ENCODE results near the gene GRIK2. TPM values are rescaled to one million over a fixed set of nuclear protein-coding genes. Genes with fewer than 3 reads are reported as not detected.

GRIK2 gene
- total and polyA plus RNA-seq, 2 donors (not counting 3 experiments of a cell fraction or from before 2014, with no cell fraction given): not detected

- H3K36me3 ChIP-seq (ENCODE audit: control insufficient read depth in 2 of 2, extremely low read depth in 1 of 2, insufficient read depth in 2 of 2, low read length in 2 of 2): no peaks in the 10 kb centered on the region
- ChIA-PET POLR2A (no interaction called here), CTCF (interaction anchor here (0.9 to 1.0 kb wide), 3 partner anchors 9 to 25 kb away, joined by 3 to 4 read pairs (median 4); no protein-coding TSS in a partner anchor)
- no peak overlapping the region for H2AFZ ChIP-seq (ENCODE audit: low read depth, low read length)
- H4K20me1 ChIP-seq (replicated peaks; ENCODE audit: control insufficient read depth, extremely low read depth, insufficient read depth, low read length): no peaks in the 10 kb centered on the region
- BruUV-seq (replicated peaks): no TSS peak
- TF ChIP-seq FOS (IDR thresholded peaks at IDR 0.05; ENCODE audit: borderline replicate concordance, insufficient read depth, low read length) (no peak), GATA2 (IDR thresholded peaks at IDR 0.05; ENCODE audit: insufficient read depth, insufficient read length, low read depth, low read length) (peak; percentile 63), JUN (IDR thresholded peaks at IDR 0.05; ENCODE audit: borderline replicate concordance, insufficient read depth, insufficient read length, low read depth) (no peak), CTCF (IDR thresholded peaks at IDR 0.05; ENCODE audit: extremely low read depth in 1 of 2, insufficient read depth in 1 of 2, low read depth in 1 of 2, low read length in 2 of 2) (no peak)
- no peaks in the 10 kb centered on the region for H3K27me3 ChIP-seq (ENCODE audit: control insufficient read depth in 2 of 2, insufficient read depth in 2 of 2, low read length in 2 of 2)
- no peak overlapping the region for H3K9ac ChIP-seq (replicated peaks; ENCODE audit: extremely low read depth, insufficient read depth, low read length)
- FAIRE-seq: peak; percentile 44
- no peak overlapping the region for H3K4me3 ChIP-seq (replicated peaks in 1 of 3; ENCODE audit: insufficient read depth in 1 of 3, low read depth in 1 of 3, low read length in 3 of 3)
- H3K4me2 ChIP-seq (ENCODE audit: insufficient read depth, low read length): peak overlapping the region; percentile 36
- H3K79me2 ChIP-seq (ENCODE audit: control insufficient read depth, insufficient read depth, low read length): no peaks in the 10 kb centered on the region
- peak; percentile 68 for DNase-seq (ENCODE audit: low read depth, low spot score)
- intact Hi-C loops (cut with micrococcal nuclease): loop anchor here (1.0 to 2.0 kb wide), 2 partner anchors 19 to 65 kb away; no protein-coding TSS in a partner anchor
- no peaks in the 10 kb centered on the region for H3K9me3 ChIP-seq (replicated peaks; ENCODE audit: control insufficient read depth, insufficient read depth, low read length)
- peaks cover 8% of the 10 kb centered on the region for H3K4me1 ChIP-seq (ENCODE audit: control insufficient read depth, extremely low read depth, insufficient read depth, low read length)
- dilution Hi-C loops (cut with MboI; ENCODE audit: extremely low pct_ligation_motif_present, low sequenced_read_pairs): no loop called here
- H3K9me1 ChIP-seq (replicated peaks; ENCODE audit: control insufficient read depth, extremely low read depth, insufficient read depth, low read length): no peaks in the 10 kb centered on the region
- H3K27ac ChIP-seq (ENCODE audit: insufficient read depth, low read depth, low read length): peak overlapping the region; percentile 26
Observed at GRCh38 chr6:101741474-101742171, 348.1 kb downstream of the GRIK2 start.

GRCh38 chr6:101747160-101747559, 353.7 kb downstream of the GRIK2 start:
- H3K9me1 ChIP-seq (replicated peaks; ENCODE audit: control insufficient read depth, extremely low read depth, insufficient read depth, low read length): no peaks in the 10 kb centered on the region
- H3K4me2 ChIP-seq (ENCODE audit: insufficient read depth, low read length): no peak overlapping the region
- no peak for TF ChIP-seq EZH2 (IDR thresholded peaks at IDR 0.05; ENCODE audit: borderline replicate concordance, low read depth, low read length, severe bottlenecking)
- TF ChIP-seq POLR2AphosphoS5 (IDR thresholded peaks at IDR 0.05; ENCODE audit: insufficient read depth, low read depth, low read length): no peak
- CTCF ChIA-PET: no interaction called here
- no peak overlapping the region for H3K4me3 ChIP-seq (replicated peaks in 1 of 3; ENCODE audit: insufficient read depth in 1 of 3, low read depth in 1 of 3, low read length in 3 of 3)
- no peak for DNase-seq (ENCODE audit: low read depth, low spot score)
- H3K36me3 ChIP-seq (ENCODE audit: control insufficient read depth in 2 of 2, extremely low read depth in 1 of 2, insufficient read depth in 2 of 2, low read length in 2 of 2): no peaks in the 10 kb centered on the region
- no peaks in the 10 kb centered on the region for H3K27me3 ChIP-seq (ENCODE audit: control insufficient read depth in 2 of 2, insufficient read depth in 2 of 2, low read length in 2 of 2)
- H3K27ac ChIP-seq (ENCODE audit: insufficient read depth, low read depth, low read length): no peak overlapping the region
- H4K20me1 ChIP-seq (replicated peaks; ENCODE audit: control insufficient read depth, extremely low read depth, insufficient read depth, low read length): no peaks in the 10 kb centered on the region
- POLR2A ChIA-PET: no interaction called here
- H3K9me3 ChIP-seq (replicated peaks; ENCODE audit: control insufficient read depth, insufficient read depth, low read length): no peaks in the 10 kb centered on the region
- BruUV-seq (replicated peaks): no TSS peak
- H2AFZ ChIP-seq (ENCODE audit: low read depth, low read length): no peak overlapping the region
- H3K79me2 ChIP-seq (ENCODE audit: control insufficient read depth, insufficient read depth, low read length): no peaks in the 10 kb centered on the region
- no peak for FAIRE-seq
- dilution Hi-C loops (cut with MboI; ENCODE audit: extremely low pct_ligation_motif_present, low sequenced_read_pairs): no loop called here
- H3K9ac ChIP-seq (replicated peaks; ENCODE audit: extremely low read depth, insufficient read depth, low read length): no peak overlapping the region
- H3K4me1 ChIP-seq (ENCODE audit: control insufficient read depth, extremely low read depth, insufficient read depth, low read length): no peaks in the 10 kb centered on the region
- intact Hi-C loops (cut with micrococcal nuclease): no loop called here

Measured in endothelial cell of umbilical vein (primary cell).